ENCODE results near the gene OPA1. TPM values are rescaled to one million over a fixed set of nuclear protein-coding genes. Genes with fewer than 3 reads are reported as not detected.

Gene OPA1
- total and polyA plus RNA-seq, 8 donors = 12.1 to 198 (median 41.7) TPM

- Histone ChIP-seq H3K4me1 (no peaks in the 10 kb centered on the region), H3K27ac (no peak overlapping the region), H3K36me3 (peaks cover 5 to 94% (median 92%) of the 10 kb centered on the region in 4 donors), H3K9me3 (no peaks in the 10 kb centered on the region), H3K4me3 (no peak overlapping the region), H3K27me3 (no peaks in the 10 kb centered on the region)
- 88 to 97% (median 95%) methylated on average over 3 of the region's 3 CpGs for WGBS, 5 donors
- no peak for DNase-seq
- TF ChIP-seq CTCF (IDR thresholded peaks at IDR 0.05) = no peak
- no peak for TF ChIP-seq POLR2AphosphoS5 (IDR thresholded peaks at IDR 0.05)
- no peak for TF ChIP-seq POLR2A (IDR thresholded peaks at IDR 0.05)
- no peak for TF ChIP-seq EP300 (IDR thresholded peaks at IDR 0.05)
- intact Hi-C loops (cut with DNase I; ENCODE audit: low total_unique reads) = no loop called here
Measured at GRCh38 chr3:193656445-193656844, 63.4 kb downstream of the OPA1 start.

DNA sequence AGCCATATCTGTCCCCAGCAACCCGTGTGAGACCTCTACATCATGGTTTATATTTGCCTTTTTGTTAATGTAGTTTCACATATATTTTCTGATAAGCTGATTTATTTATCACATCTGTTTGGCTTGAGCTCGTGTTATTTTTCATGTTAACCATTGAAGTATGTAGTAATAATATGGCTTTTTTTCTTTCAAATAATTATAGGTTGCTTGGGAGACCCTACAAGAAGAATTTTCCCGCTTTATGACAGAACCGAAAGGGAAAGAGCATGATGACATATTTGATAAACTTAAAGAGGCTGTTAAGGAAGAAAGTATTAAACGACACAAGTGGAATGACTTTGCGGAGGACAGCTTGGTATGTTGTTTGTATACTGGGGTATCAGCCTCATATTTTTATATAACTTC, 63.9 kb downstream of the OPA1 start:
- Histone ChIP-seq H3K4me1 (no peaks in the 10 kb centered on the region), H3K4me3 (no peak overlapping the region), H3K27me3 (no peaks in the 10 kb centered on the region), H3K9me3 (no peaks in the 10 kb centered on the region), H3K36me3 (peaks cover 5 to 97% (median 95%) of the 10 kb centered on the region in 4 donors), H3K27ac (no peak overlapping the region)
- intact Hi-C loops (cut with DNase I; ENCODE audit: low total_unique reads) = no loop called here
- TF ChIP-seq CTCF (IDR thresholded peaks at IDR 0.05) (no peak), EP300 (IDR thresholded peaks at IDR 0.05) (no peak)
- WGBS, 5 donors = 76 to 81% (median 77%) methylated on average over 6 of the region's 6 CpGs
- no peak for DNase-seq

DNA sequence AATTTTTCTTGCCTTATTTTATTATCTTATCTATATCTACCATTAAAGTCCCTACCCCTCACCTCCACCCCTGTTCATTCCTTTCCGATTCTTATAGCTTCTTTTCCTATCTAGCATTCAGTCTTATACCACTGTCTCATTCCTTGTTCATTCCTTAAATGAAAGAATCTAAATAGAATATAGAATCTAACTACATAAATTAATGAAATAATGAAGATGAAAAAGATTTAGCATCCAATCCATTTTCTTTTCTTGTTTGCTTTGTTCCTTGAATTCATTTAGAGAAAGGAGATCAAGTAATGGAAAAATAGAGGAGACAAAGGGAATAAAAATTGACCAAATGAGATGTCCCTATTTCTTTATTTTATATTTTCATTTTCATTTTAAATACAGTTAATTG, 67.2 kb downstream of the OPA1 start:
- intact Hi-C loops (cut with DNase I; ENCODE audit: low total_unique reads) = no loop called here
- no peak for DNase-seq
- TF ChIP-seq CTCF (IDR thresholded peaks at IDR 0.05) = no peak
- no peak for TF ChIP-seq EP300 (IDR thresholded peaks at IDR 0.05)
- TF ChIP-seq POLR2AphosphoS5 (IDR thresholded peaks at IDR 0.05) = no peak
- TF ChIP-seq POLR2A (IDR thresholded peaks at IDR 0.05) = no peak
- Histone ChIP-seq H3K27me3 (no peaks in the 10 kb centered on the region), H3K4me3 (no peak overlapping the region), H3K27ac (no peak overlapping the region), H3K36me3 (peaks cover 5 to 100% (median 91%) of the 10 kb centered on the region in 4 donors), H3K9me3 (no peaks in the 10 kb centered on the region), H3K4me1 (peaks cover 0 to under 1% (median 0%) of the 10 kb centered on the region in 4 donors)
- 81 to 93% (median 88%) methylated on average over 1 of the region's 1 CpG for WGBS, 5 donors

DNA sequence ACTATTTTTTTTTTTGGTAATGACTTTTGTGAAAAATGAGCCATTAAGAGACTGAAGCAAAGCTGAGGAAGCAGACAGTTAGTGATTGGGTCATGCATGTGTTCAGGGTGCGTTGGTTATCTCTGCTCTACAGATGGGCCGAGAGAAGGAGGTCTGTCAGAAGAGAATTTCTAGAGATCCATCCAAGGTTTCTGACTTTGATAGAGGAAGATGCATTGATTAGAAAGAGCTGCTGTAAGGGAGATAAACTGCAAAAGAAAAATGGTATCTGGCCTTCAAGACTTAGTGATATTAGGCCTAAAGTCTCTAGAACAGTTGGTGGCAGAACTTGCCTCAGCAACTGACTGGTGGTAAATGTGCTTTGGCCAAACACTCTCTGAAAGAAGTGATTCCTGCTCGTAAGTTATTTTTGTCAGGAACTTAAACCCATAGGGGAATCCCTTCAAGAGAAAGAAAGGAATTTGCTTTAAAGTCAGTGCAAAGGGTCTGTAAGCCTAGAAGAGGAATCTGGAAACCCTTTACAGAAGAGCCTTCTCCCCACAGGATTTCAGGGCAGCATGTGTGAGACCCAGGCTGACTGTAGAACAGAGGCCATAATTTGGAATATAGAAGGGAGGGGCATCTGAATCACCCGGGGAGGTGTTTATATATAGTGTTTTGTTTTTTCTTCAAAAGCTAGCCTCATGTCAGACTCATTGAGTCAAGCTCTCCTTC, 67.8 kb downstream of the OPA1 start:
- Histone ChIP-seq H3K27ac (no peak overlapping the region), H3K4me1 (peaks cover 0 to 5% (median 0%) of the 10 kb centered on the region in 4 donors), H3K27me3 (no peaks in the 10 kb centered on the region), H3K36me3 (peaks cover 6 to 97% (median 85%) of the 10 kb centered on the region in 4 donors), H3K4me3 (no peak overlapping the region), H3K9me3 (no peaks in the 10 kb centered on the region)
- intact Hi-C loops (cut with DNase I; ENCODE audit: low total_unique reads) = no loop called here
- TF ChIP-seq POLR2AphosphoS5 (IDR thresholded peaks at IDR 0.05) (no peak), POLR2A (IDR thresholded peaks at IDR 0.05) (no peak), CTCF (IDR thresholded peaks at IDR 0.05) (no peak)
- WGBS, 5 donors = 69 to 83% (median 75%) methylated on average over 4 of the region's 4 CpGs
- DNase-seq = peak in 1 of 2 donors; percentile 8

All from stomach (tissue), 9 donors.